Measurements from ENCODE around the gene CSNK2B. TPM values are rescaled to one million over a fixed set of nuclear protein-coding genes. Genes with fewer than 3 reads are reported as not detected.

CSNK2B gene
- total and polyA plus RNA-seq, 9 of the 15 experiments (the other 6 are each of a cell fraction or from before 2014, with no cell fraction given), result 120 to 1,126 (median 529) TPM

DNA sequence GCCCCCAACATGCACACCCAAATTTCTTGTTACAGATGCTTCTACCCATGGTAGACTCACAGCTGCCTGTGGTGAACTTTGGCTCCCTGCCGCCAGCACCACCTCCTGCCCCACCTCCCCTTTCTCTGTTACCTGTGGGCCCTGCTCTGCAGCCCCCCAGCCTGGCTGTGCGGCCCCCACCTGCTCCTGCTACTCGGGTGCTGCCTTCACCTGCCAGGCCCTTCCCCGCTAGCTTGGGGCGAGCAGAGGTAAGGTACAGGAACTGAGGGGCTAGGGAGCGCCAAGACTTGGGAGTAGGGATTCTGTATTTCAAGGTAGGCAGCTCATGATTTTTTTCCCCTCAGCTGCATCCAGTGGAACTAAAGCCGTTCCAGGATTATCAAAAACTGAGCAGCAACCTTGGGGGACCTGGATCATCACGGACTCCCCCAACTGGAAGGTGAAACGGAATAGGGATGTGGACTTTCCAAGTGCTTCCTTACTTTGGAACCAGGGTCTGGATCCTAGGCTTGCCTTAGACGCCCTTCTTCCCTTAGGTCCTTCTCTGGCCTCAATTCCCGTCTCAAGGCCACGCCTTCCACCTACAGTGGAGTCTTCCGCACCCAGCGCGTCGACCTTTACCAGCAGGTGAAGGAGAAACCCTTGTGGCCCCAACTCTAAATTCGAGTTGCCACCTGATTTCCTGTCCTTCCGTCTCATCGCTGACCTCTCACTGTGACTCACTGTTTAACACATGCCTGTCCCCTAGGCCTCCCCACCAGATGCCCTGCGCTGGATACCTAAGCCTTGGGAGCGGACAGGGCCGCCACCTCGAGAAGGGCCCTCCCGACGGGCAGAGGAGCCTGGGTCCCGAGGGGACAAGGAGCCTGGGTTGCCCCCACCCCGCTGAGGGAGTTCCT lies 28.9 kb upstream of the CSNK2B start:
- Histone ChIP-seq H3K79me2 (ENCODE audit: control insufficient read depth, insufficient read depth, low read length) (no peaks in the 10 kb centered on the region; the same call in 2 of the 3 replicates), H2AFZ (ENCODE audit: low read depth, low read length) (no peak overlapping the region), H3K36me3 (ENCODE audit: control insufficient read depth, insufficient read depth, low read length) (peaks cover 98% of the 10 kb centered on the region), H3K9me1 (ENCODE audit: control insufficient read depth, insufficient read depth, low read length) (no peaks in the 10 kb centered on the region), H3K9me3 (replicated peaks; ENCODE audit: control insufficient read depth, insufficient read depth, low read depth, low read length) (no peaks in the 10 kb centered on the region), H3K4me2 (ENCODE audit: insufficient read depth, low read length) (no peak overlapping the region), H3K27me3 (ENCODE audit: control insufficient read depth in 2 of 2, insufficient read depth in 2 of 2, low read length in 2 of 2) (no peaks in the 10 kb centered on the region), H3K4me3 (no peak overlapping the region), H4K20me1 (replicated peaks; ENCODE audit: control insufficient read depth, insufficient read depth, low read length) (peaks cover 27% of the 10 kb centered on the region), H3K27ac (ENCODE audit: extremely low read depth, low read depth, low read length) (peak overlapping the region; percentile 45; the same call in 1 of the 3 replicates), H3K4me1 (replicated peaks in 1 of 2; ENCODE audit: control insufficient read depth in 2 of 2, insufficient read depth in 2 of 2, low read length in 2 of 2) (peaks cover 3 to 21% of the 10 kb centered on the region in 2 experiments; a peak in 4 of 5 replicates), H3K9ac (ENCODE audit: insufficient read depth in 1 of 2, low read depth in 2 of 2, low read length in 2 of 2) (no peak overlapping the region; a peak in 1 of 4 replicates)
- CTCF ChIA-PET (ENCODE audit: low intra/inter-chr PET ratio), result no interaction called here
- intact Hi-C loops (cut with micrococcal nuclease) (no loop called here), in situ Hi-C loops (cut with MboI) (no loop called here)
- BruUV-seq (replicated peaks), result TSS peak; percentile 34
- FAIRE-seq, result no peak
- POLR2A ChIA-PET, result interaction anchor here (0.7 to 14.8 kb wide), 10 partner anchors 8 to 199 kb away, joined by 3 to 274 read pairs (median 4); partner anchors contain the start of genes ABHD16A, APOM, BAG6 and GPANK1
- no peak for DNase-seq (ENCODE audit: extremely low read depth in 1 of 4, low spot score in 3 of 4)
- peak; percentile 15 for ATAC-seq
- WGBS (ENCODE audit: insufficient coverage, low coverage, missing lambda C conversion rate), result 79% methylated on average over 26 of the region's 27 CpGs
- TF ChIP-seq, protein P1, sequence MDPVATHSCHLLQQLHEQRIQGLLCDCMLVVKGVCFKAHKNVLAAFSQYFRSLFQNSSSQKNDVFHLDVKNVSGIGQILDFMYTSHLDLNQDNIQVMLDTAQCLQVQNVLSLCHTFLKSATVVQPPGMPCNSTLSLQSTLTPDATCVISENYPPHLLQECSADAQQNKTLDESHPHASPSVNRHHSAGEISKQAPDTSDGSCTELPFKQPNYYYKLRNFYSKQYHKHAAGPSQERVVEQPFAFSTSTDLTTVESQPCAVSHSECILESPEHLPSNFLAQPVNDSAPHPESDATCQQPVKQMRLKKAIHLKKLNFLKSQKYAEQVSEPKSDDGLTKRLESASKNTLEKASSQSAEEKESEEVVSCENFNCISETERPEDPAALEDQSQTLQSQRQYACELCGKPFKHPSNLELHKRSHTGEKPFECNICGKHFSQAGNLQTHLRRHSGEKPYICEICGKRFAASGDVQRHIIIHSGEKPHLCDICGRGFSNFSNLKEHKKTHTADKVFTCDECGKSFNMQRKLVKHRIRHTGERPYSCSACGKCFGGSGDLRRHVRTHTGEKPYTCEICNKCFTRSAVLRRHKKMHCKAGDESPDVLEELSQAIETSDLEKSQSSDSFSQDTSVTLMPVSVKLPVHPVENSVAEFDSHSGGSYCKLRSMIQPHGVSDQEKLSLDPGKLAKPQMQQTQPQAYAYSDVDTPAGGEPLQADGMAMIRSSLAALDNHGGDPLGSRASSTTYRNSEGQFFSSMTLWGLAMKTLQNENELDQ (CRISPR knock-in tag; IDR thresholded peaks at IDR 0.05; ENCODE audit: borderline replicate concordance), result no peak
- 0 out of 2 replicates have a peak, but pooled peaks have one; percentile 34 for TF ChIP-seq POLR2A (conservative IDR thresholded peaks at IDR 0.05)
- TF ChIP-seq, protein P2, sequence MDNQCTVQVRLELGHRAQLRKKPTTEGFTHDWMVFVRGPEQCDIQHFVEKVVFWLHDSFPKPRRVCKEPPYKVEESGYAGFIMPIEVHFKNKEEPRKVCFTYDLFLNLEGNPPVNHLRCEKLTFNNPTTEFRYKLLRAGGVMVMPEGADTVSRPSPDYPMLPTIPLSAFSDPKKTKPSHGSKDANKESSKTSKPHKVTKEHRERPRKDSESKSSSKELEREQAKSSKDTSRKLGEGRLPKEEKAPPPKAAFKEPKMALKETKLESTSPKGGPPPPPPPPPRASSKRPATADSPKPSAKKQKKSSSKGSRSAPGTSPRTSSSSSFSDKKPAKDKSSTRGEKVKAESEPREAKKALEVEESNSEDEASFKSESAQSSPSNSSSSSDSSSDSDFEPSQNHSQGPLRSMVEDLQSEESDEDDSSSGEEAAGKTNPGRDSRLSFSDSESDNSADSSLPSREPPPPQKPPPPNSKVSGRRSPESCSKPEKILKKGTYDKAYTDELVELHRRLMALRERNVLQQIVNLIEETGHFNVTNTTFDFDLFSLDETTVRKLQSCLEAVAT (IDR thresholded peaks at IDR 0.05), result 0 out of 4 replicates have a peak, but pooled peaks of 1 of the 2 experiments have one; percentile 14
- no peak for TF ChIP-seq ZNF239 (CRISPR knock-in tag; IDR thresholded peaks at IDR 0.05)
- TF ChIP-seq POLR2G (IDR thresholded peaks at IDR 0.05; ENCODE audit: low read depth, low read length), result peak; percentile 56
- TF ChIP-seq, protein P3, sequence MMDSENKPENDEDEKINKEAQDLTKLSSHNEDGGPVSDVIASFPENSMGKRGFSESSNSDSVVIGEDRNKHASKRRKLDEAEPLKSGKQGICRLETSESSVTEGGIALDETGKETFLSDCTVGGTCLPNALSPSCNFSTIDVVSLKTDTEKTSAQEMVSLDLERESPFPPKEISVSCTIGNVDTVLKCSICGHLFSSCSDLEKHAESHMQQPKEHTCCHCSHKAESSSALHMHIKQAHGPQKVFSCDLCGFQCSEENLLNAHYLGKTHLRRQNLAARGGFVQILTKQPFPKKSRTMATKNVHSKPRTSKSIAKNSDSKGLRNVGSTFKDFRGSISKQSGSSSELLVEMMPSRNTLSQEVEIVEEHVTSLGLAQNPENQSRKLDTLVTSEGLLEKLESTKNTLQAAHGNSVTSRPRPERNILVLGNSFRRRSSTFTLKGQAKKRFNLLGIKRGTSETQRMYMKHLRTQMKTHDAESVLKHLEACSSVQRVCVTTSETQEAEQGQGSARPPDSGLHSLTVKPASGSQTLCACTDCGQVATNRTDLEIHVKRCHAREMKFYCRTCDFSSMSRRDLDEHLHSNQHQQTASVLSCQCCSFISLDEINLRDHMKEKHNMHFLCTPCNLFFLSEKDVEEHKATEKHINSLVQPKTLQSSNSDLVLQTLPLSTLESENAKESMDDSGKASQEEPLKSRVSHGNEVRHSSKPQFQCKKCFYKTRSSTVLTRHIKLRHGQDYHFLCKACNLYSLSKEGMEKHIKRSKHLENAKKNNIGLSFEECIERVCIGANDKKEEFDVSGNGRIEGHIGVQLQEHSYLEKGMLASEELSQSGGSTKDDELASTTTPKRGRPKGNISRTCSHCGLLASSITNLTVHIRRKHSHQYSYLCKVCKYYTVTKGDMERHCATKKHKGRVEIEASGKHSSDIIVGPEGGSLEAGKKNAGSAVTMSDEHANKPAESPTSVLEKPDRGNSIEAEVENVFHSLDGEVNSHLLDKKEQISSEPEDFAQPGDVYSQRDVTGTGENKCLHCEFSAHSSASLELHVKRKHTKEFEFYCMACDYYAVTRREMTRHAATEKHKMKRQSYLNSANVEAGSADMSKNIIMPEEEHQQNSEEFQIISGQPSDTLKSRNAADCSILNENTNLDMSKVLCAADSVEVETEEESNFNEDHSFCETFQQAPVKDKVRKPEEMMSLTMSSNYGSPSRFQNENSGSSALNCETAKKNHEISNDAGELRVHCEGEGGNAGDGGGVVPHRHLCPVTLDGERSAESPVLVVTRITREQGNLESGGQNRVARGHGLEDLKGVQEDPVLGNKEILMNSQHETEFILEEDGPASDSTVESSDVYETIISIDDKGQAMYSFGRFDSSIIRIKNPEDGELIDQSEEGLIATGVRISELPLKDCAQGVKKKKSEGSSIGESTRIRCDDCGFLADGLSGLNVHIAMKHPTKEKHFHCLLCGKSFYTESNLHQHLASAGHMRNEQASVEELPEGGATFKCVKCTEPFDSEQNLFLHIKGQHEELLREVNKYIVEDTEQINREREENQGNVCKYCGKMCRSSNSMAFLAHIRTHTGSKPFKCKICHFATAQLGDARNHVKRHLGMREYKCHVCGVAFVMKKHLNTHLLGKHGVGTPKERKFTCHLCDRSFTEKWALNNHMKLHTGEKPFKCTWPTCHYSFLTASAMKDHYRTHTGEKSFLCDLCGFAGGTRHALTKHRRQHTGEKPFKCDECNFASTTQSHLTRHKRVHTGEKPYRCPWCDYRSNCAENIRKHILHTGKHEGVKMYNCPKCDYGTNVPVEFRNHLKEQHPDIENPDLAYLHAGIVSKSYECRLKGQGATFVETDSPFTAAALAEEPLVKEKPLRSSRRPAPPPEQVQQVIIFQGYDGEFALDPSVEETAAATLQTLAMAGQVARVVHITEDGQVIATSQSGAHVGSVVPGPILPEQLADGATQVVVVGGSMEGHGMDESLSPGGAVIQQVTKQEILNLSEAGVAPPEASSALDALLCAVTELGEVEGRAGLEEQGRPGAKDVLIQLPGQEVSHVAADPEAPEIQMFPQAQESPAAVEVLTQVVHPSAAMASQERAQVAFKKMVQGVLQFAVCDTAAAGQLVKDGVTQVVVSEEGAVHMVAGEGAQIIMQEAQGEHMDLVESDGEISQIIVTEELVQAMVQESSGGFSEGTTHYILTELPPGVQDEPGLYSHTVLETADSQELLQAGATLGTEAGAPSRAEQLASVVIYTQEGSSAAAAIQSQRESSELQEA (IDR thresholded peaks at IDR 0.05; ENCODE audit: low read depth), result no peak
- TF ChIP-seq DPF2 (IDR thresholded peaks at IDR 0.05), result no peak
- peak; percentile 34; the same call in 1 of the 2 replicates for TF ChIP-seq MYNN (IDR thresholded peaks at IDR 0.05)
- no peak for TF ChIP-seq MYNN (CRISPR knock-in tag; IDR thresholded peaks at IDR 0.05)
